Keratinocyte (primary cell): ENCODE data around the gene ILDR1. TPM values are rescaled to one million over a fixed set of nuclear protein-coding genes. Genes with fewer than 3 reads are reported as not detected.

Experiments
- DNase-seq: peaks from one replicate; pipeline ENCODE4 v3.0.0-alpha.2; 2011; ENCODE audit warnings: low read depth, missing footprints, low spot score
- FAIRE-seq: peaks from 2 replicates; lab custom pipeline; 2011; peaks lifted over from hg19 to GRCh38; lab: Jason Lieb, UNC
- H2AFZ ChIP-seq: 2 replicates; pipeline ENCODE4 v1.6.0; 2012; ENCODE audit warnings: low read length, control low read depth, inconsistent platforms; ENCODE audit not compliant: control insufficient read depth
- H3K27ac ChIP-seq: 2 replicates; pipeline ENCODE4 v1.5.1; 2011; ENCODE audit warnings: low read length; ENCODE audit not compliant: control insufficient read depth, insufficient read depth
- H3K27me3 ChIP-seq: 3 replicates; pipeline ENCODE4 v1.6.0; 2011; ENCODE audit warnings: low read length; ENCODE audit not compliant: control insufficient read depth, insufficient read depth; ENCODE audit errors: extremely low read depth
- H3K36me3 ChIP-seq, 2 experiments: 2 replicates in 1 of 2; 3 replicates in 1 of 2; pipeline ENCODE4 v1.5.1; 2011; ENCODE audit warnings: low read length in 2 of 2, mild to moderate bottlenecking in 1 of 2; ENCODE audit not compliant: control insufficient read depth in 2 of 2, insufficient read depth in 2 of 2; ENCODE audit errors: extremely low read depth in 1 of 2
- H3K4me1 ChIP-seq: 3 replicates; pipeline ENCODE4 v1.5.1; 2011; ENCODE audit warnings: low read length; ENCODE audit not compliant: control insufficient read depth, insufficient read depth; ENCODE audit errors: extremely low read depth
- H3K4me2 ChIP-seq: 3 replicates; pipeline ENCODE4 v1.6.0; 2011; ENCODE audit warnings: low read depth, low read length; ENCODE audit not compliant: control insufficient read depth, insufficient read depth; ENCODE audit errors: extremely low read depth
- H3K4me3 ChIP-seq, 3 experiments: fragments of 200-600 bp in 1 of 3; sonication (generic) in 1 of 3; 2 replicates in 2 of 3; 3 replicates in 1 of 3; pipeline ENCODE4 v1.5.1; 2011 to 2016; ENCODE audit warnings: low read length in 3 of 3, mild to moderate bottlenecking in 3 of 3, control low read depth in 2 of 3, inconsistent platforms in 1 of 3, low read depth in 1 of 3, mixed read lengths in 1 of 3, mixed run types in 1 of 3, moderate library complexity in 1 of 3; ENCODE audit not compliant: control insufficient read depth in 2 of 3, insufficient read depth in 2 of 3; ENCODE audit errors: extremely low read depth in 1 of 3
- H3K79me2 ChIP-seq: 2 replicates; pipeline ENCODE4 v1.6.0; 2012; ENCODE audit warnings: low read length; ENCODE audit not compliant: control insufficient read depth, insufficient read depth
- H3K9ac ChIP-seq: 3 replicates; pipeline ENCODE4 v1.6.0; 2011; ENCODE audit warnings: low read length; ENCODE audit not compliant: control insufficient read depth, insufficient read depth; ENCODE audit errors: extremely low read depth
- H3K9me1 ChIP-seq: 3 replicates; pipeline ENCODE4 v1.6.0; 2011; ENCODE audit warnings: low read length; ENCODE audit not compliant: control insufficient read depth, insufficient read depth; ENCODE audit errors: extremely low read depth
- H3K9me3 ChIP-seq: 2 replicates; pipeline ENCODE4 v1.5.1; 2012; ENCODE audit warnings: low read depth, low read length; ENCODE audit not compliant: control insufficient read depth
- H4K20me1 ChIP-seq: 3 replicates; pipeline ENCODE4 v1.6.0; 2011; ENCODE audit warnings: low read length; ENCODE audit not compliant: control insufficient read depth, insufficient read depth; ENCODE audit errors: extremely low read depth
- EZH2 ChIP-seq: IDR thresholded peaks from one replicate; pipeline ENCODE4 v1.6.1; 2012; ENCODE audit warnings: inconsistent platforms, mild to moderate bottlenecking, low read length, moderate library complexity
- dilution Hi-C: fragments of 300-500 bp; cut with MboI; formaldehyde crosslinking; loops from one replicate; pipeline ENCODE4 v1.7.0; 2020; ENCODE audit warnings: low sequenced_read_pairs; ENCODE audit not compliant: extremely low pct_ligation_motif_present
- polyA plus RNA-seq, 5 experiments: library from polyadenylated mRNA; depleted of rRNA in 3 of 5; stranded (reverse) in 3 of 5; stranded (forward) in 1 of 5; unstranded in 1 of 5; fragments of >200 nt; gene quantifications; 1 replicate in 1 of 5; 2 replicates in 3 of 5; 3 replicates in 1 of 5; pipeline versions ENCODE4 v1.2.1 to v1.2.3, GENCODE V29; 2011 to 2012; ENCODE audit warnings: missing spikeins in 2 of 5, low read depth in 1 of 5, low replicate concordance in 1 of 5
- TF ChIP-seq, protein P1 (sequence below), 3 experiments: IDR thresholded peaks in 1 of 3; conservative IDR thresholded peaks in 1 of 3; optimal IDR thresholded peaks in 1 of 3; 2 replicates in 2 of 3; 3 replicates in 1 of 3; pipeline versions ENCODE3 to v1.5.1; 2011; ENCODE audit warnings: low read length in 3 of 3, mild to moderate bottlenecking in 3 of 3, moderate library complexity in 2 of 3, control low read depth in 1 of 3, inconsistent platforms in 1 of 3; ENCODE audit not compliant: insufficient read depth in 2 of 3; ENCODE audit errors: extremely low read depth in 1 of 3

Gene ILDR1
- polyA plus RNA-seq, 1 donor (not counting 4 experiments of a cell fraction or from before 2014, with no cell fraction given), result 0.09 TPM

- Histone ChIP-seq H3K4me3 (no peak overlapping the region), H3K9ac (no peak overlapping the region), H3K4me2 (no peak overlapping the region), H4K20me1 (no peaks in the 10 kb centered on the region), H3K27ac (no peak overlapping the region), H3K9me3 (no peaks in the 10 kb centered on the region), H3K4me1 (peaks cover 37% of the 10 kb centered on the region), H3K9me1 (no peaks in the 10 kb centered on the region), H3K27me3 (no peaks in the 10 kb centered on the region), H3K36me3 (no peaks in the 10 kb centered on the region), H3K79me2 (no peaks in the 10 kb centered on the region), H2AFZ (no peak overlapping the region)
- no peak for DNase-seq
- dilution Hi-C loops, result no loop called here
- TF ChIP-seq EZH2, result no peak
- TF ChIP-seq, protein P1, sequence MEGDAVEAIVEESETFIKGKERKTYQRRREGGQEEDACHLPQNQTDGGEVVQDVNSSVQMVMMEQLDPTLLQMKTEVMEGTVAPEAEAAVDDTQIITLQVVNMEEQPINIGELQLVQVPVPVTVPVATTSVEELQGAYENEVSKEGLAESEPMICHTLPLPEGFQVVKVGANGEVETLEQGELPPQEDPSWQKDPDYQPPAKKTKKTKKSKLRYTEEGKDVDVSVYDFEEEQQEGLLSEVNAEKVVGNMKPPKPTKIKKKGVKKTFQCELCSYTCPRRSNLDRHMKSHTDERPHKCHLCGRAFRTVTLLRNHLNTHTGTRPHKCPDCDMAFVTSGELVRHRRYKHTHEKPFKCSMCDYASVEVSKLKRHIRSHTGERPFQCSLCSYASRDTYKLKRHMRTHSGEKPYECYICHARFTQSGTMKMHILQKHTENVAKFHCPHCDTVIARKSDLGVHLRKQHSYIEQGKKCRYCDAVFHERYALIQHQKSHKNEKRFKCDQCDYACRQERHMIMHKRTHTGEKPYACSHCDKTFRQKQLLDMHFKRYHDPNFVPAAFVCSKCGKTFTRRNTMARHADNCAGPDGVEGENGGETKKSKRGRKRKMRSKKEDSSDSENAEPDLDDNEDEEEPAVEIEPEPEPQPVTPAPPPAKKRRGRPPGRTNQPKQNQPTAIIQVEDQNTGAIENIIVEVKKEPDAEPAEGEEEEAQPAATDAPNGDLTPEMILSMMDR (optimal IDR thresholded peaks at IDR 0.05 in 1 of 3, IDR thresholded peaks at IDR 0.05 in 1 of 3, conservative IDR thresholded peaks at IDR 0.05 in 1 of 3; ENCODE audit: extremely low read depth in 1 of 3, insufficient read depth in 2 of 3, low read length in 3 of 3), result no peak
- FAIRE-seq, result no peak
Observed at GRCh38 chr3:121998611-121999473, 23.2 kb downstream of the ILDR1 start.

GRCh38 chr3:121998030-121998580, 23.9 kb downstream of the ILDR1 start:
- Histone ChIP-seq H3K36me3 (no peaks in the 10 kb centered on the region), H3K9me1 (no peaks in the 10 kb centered on the region), H3K4me2 (no peak overlapping the region), H3K9me3 (no peaks in the 10 kb centered on the region), H3K4me1 (peaks cover 30% of the 10 kb centered on the region), H4K20me1 (no peaks in the 10 kb centered on the region), H3K27ac (no peak overlapping the region), H3K9ac (no peak overlapping the region), H3K79me2 (no peaks in the 10 kb centered on the region), H3K27me3 (no peaks in the 10 kb centered on the region), H2AFZ (no peak overlapping the region), H3K4me3 (no peak overlapping the region)
- DNase-seq (no peak), FAIRE-seq (no peak)
- TF ChIP-seq, protein P1 (optimal IDR thresholded peaks at IDR 0.05 in 1 of 3, IDR thresholded peaks at IDR 0.05 in 1 of 3, conservative IDR thresholded peaks at IDR 0.05 in 1 of 3; ENCODE audit: extremely low read depth in 1 of 3, insufficient read depth in 2 of 3, low read length in 3 of 3), result no peak
- no peak for TF ChIP-seq EZH2
- dilution Hi-C loops, result no loop called here
